Pancreas (tissue), 10 donors: ENCODE results near the gene ZNF407. TPM values are rescaled to one million over a fixed set of nuclear protein-coding genes. Genes with fewer than 3 reads are reported as not detected.
A peak's percentile ranks its signal among the peaks of the same experiment; 100 is the strongest.

Source experiments
- ATAC-seq, 4 donors: fragments of 200-7000 bp; cut with Tn5 transposase; one replicate each; pipeline versions ENCODE4 v1.8.0 to v1.9.1; 2020; ENCODE audit warnings: mild to moderate bottlenecking in 4 of 4, moderate library complexity in 4 of 4
- DNase-seq, 6 donors: peaks; one replicate each; pipeline ENCODE4 v3.0.0-alpha.2; 2020
- FAIRE-seq: peaks from 2 replicates; lab custom pipeline; 2012; peaks lifted over from hg19 to GRCh38; lab: Jason Lieb, UNC
- H3K27ac ChIP-seq, 4 donors: fragments of 200-600 bp; sonication (generic); 1 replicate in 3 of 4; 2 replicates in 1 of 4; pipeline versions ENCODE4 v1.5.0 to v1.8.0; 2020
- H3K27me3 ChIP-seq, 4 donors: fragments of 200-600 bp; one replicate each; pipeline ENCODE4 v1.8.0; 2021
- H3K36me3 ChIP-seq, 3 donors: fragments of 200-600 bp; sonication (generic) in 1 of 3; one replicate each; pipeline versions ENCODE4 v1.5.0 to v1.8.0; 2020 to 2021
- H3K4me1 ChIP-seq, 3 donors: fragments of 200-600 bp; one replicate each; pipeline ENCODE4 v1.8.0; 2021
- H3K4me3 ChIP-seq, 4 donors: fragments of 200-600 bp; sonication (generic) in 2 of 4; one replicate each; pipeline versions ENCODE4 v1.5.0 to v1.8.0; 2020 to 2021
- H3K9me3 ChIP-seq, 4 donors: fragments of 200-600 bp; one replicate each; pipeline ENCODE4 v1.8.0; 2021
- CTCF ChIP-seq, 4 donors: fragments of 200-600 bp; sonication (generic) in 3 of 4; IDR thresholded peaks; one replicate each; pipeline versions ENCODE4 v1.5.0 to v1.8.0; 2021; ENCODE audit warnings: antibody characterized with exemption in 4 of 4
- WGBS, 2 donors: extraction: QIAGEN DNeasy Blood & Tissue Kit; methylation state at CpG; one replicate each; pipeline ENCODE4 v1.1.7; 2013; 5-methylcytosine and 5-hydroxymethylcytosine counted together
- intact Hi-C, 3 donors: fragments of 100-400 bp; cut with DNase I; formaldehyde crosslinking; loops; one replicate each; pipeline versions ENCODE4 v1.11.1 to v1.14.2; 2022
- polyA plus RNA-seq, 2 donors: library from polyadenylated mRNA; stranded (reverse); fragments of 200-250 nt; gene quantifications; one replicate each; pipeline ENCODE4 v1.2.3, GENCODE V29; 2013
- total RNA-seq, 6 donors: library from RNA; stranded (reverse); fragmentation: NEBNext Ultra II Directional in 4 of 6; extraction: Animal tissue kit (Norgen Biotek cat#: 25700) in 4 of 6; gene quantifications; one replicate each; pipeline versions ENCODE4 v1.2.1 to v1.2.4, GENCODE V29; 2021 to 2023
- donor health status: healthy with polysubstance abuse.
- donor health status: DM: no; HTN: no; CAD: no; lungs with moderate emphysema.
- donor health status: DM: no; HTN: no; CAD: no.
- donor health status: control.
- donor health status: control.
- donor health status: Bipolar disorder and iron deficiency.
- donor health status: DM: yes; HTN: yes; CAD: no.
- donor health status: DM: no; HTN: no; CAD: no.
- donor health status: DM: no; HTN: no; CAD: no.
- donor health status: DM: yes; HTN: yes; CAD: no.

The ZNF407 gene
- total and polyA plus RNA-seq, 8 donors: 2.7 to 10.0 (median 4.9) TPM

- WGBS, 2 donors: 69 to 80% methylated on average over 20 of the region's 20 CpGs
- peak in 1 of 6 donors; percentile 43 for DNase-seq
- Histone ChIP-seq H3K36me3 (no peaks in the 10 kb centered on the region), H3K4me3 (no peak overlapping the region), H3K9me3 (no peaks in the 10 kb centered on the region), H3K27me3 (no peaks in the 10 kb centered on the region), H3K4me1 (no peaks in the 10 kb centered on the region), H3K27ac (no peak overlapping the region)
- no peak for FAIRE-seq
- ATAC-seq: no peak
- intact Hi-C loops: no loop called here
- TF ChIP-seq CTCF (IDR thresholded peaks at IDR 0.05): no peak
Measured at GRCh38 chr18:75108579-75109318, 511.1 kb downstream of the ZNF407 start.

- DNase-seq: no peak
- no peak for ATAC-seq
- Histone ChIP-seq H3K9me3 (no peaks in the 10 kb centered on the region), H3K4me3 (no peak overlapping the region), H3K27ac (no peak overlapping the region), H3K4me1 (no peaks in the 10 kb centered on the region), H3K27me3 (no peaks in the 10 kb centered on the region), H3K36me3 (no peaks in the 10 kb centered on the region)
- 63 to 69% methylated on average over 7 of the region's 7 CpGs for WGBS, 2 donors
- FAIRE-seq: no peak
- TF ChIP-seq CTCF (IDR thresholded peaks at IDR 0.05): no peak
- intact Hi-C loops: no loop called here
Measured at GRCh38 chr18:75109319-75109691, 511.6 kb downstream of the ZNF407 start.

GRCh38 chr18:75109819-75110218, 512.1 kb downstream of the ZNF407 start:
- no peak for TF ChIP-seq CTCF (IDR thresholded peaks at IDR 0.05)
- FAIRE-seq: no peak
- Histone ChIP-seq H3K27me3 (no peaks in the 10 kb centered on the region), H3K27ac (no peak overlapping the region), H3K9me3 (no peaks in the 10 kb centered on the region), H3K4me3 (no peak overlapping the region), H3K36me3 (no peaks in the 10 kb centered on the region), H3K4me1 (no peaks in the 10 kb centered on the region)
- WGBS, 2 donors: 81 to 88% methylated on average over 10 of the region's 10 CpGs
- intact Hi-C loops: no loop called here
- DNase-seq: peak in 1 of 6 donors; percentile 22
- ATAC-seq: no peak

GRCh38 chr18:75110311-75110710, 512.6 kb downstream of the ZNF407 start:
- Histone ChIP-seq H3K4me1 (no peaks in the 10 kb centered on the region), H3K4me3 (no peak overlapping the region), H3K36me3 (no peaks in the 10 kb centered on the region), H3K27me3 (no peaks in the 10 kb centered on the region), H3K9me3 (no peaks in the 10 kb centered on the region), H3K27ac (no peak overlapping the region)
- intact Hi-C loops: no loop called here
- no peak for TF ChIP-seq CTCF (IDR thresholded peaks at IDR 0.05)
- DNase-seq (no peak), FAIRE-seq (no peak), ATAC-seq (no peak)
- 57 to 73% methylated on average over 9 of the region's 9 CpGs for WGBS, 2 donors

- 61 to 65% methylated on average over 12 of the region's 12 CpGs for WGBS, 2 donors
- DNase-seq: peak in 1 of 6 donors; percentile 30
- no peak for FAIRE-seq
- Histone ChIP-seq H3K4me3 (no peak overlapping the region), H3K27me3 (no peaks in the 10 kb centered on the region), H3K27ac (no peak overlapping the region), H3K9me3 (no peaks in the 10 kb centered on the region), H3K4me1 (no peaks in the 10 kb centered on the region), H3K36me3 (no peaks in the 10 kb centered on the region)
- TF ChIP-seq CTCF (IDR thresholded peaks at IDR 0.05): no peak
- intact Hi-C loops: no loop called here
- ATAC-seq: no peak
Measured at GRCh38 chr18:75110846-75111415, 513.3 kb downstream of the ZNF407 start.
